Measurements from ENCODE around the gene ABCG2. TPM values are rescaled to one million over a fixed set of nuclear protein-coding genes. Genes with fewer than 3 reads are reported as not detected.
A peak's percentile ranks its signal among the peaks of the same experiment; 100 is the strongest.

ABCG2 gene
- total and polyA plus RNA-seq, 2 of the 4 experiments (the other 2 are of a cell fraction) = 0.50 to 1.1 TPM

DNA sequence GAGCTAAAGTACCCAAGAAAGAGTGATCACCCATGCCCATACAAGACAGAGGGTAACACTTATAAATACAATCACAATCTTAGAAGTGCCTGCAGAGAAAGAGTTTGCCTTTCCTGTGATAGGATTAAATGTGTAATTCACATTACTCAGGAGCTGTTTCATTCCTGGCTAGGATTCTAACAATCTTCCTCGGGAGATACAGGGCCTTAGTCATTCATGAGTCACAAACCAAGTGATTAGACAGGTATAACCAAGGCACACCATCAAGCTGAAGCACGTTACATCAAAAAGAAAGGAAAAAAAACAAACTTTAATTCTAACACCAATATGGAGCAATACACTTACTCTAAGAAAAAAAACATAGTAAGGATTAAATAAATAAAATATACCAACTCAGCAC lies 14.9 kb downstream of the ABCG2 start:
- Histone ChIP-seq H4K91ac (ENCODE audit: insufficient read depth, low read depth, low read length) (no peak overlapping the region), H4K5ac (ENCODE audit: low read depth, low read length) (peak overlapping the region; percentile 44; the same call in 1 of the 2 replicates), H3K27ac (ENCODE audit: insufficient read depth, low read length) (no peak overlapping the region), H3K4me1 (ENCODE audit: control insufficient read depth, insufficient read depth, low read length) (peaks cover 8% of the 10 kb centered on the region), H3K9me1 (ENCODE audit: insufficient read depth, low read length) (no peaks in the 10 kb centered on the region), H3K4ac (ENCODE audit: low read depth, low read length) (no peak overlapping the region; the same call in 1 of the 2 replicates), H4K8ac (ENCODE audit: low read depth in 2 of 2, low read length in 2 of 2) (no peak overlapping the region), H3K79me1 (ENCODE audit: low read depth in 1 of 2, low read length in 2 of 2) (no peaks in the 10 kb centered on the region), H3K4me2 (ENCODE audit: low read depth, low read length) (peak overlapping the region; percentile 65; the same call in 1 of the 2 replicates), H3K36me3 (ENCODE audit: control insufficient read depth, insufficient read depth, low read length) (no peaks in the 10 kb centered on the region), H3K27me3 (ENCODE audit: control insufficient read depth, insufficient read depth, low read length) (no peaks in the 10 kb centered on the region; the same call in 1 of the 2 replicates), H3K56ac (ENCODE audit: extremely low read depth, insufficient read depth, low read length) (no peak overlapping the region), H3K4me3 (ENCODE audit: insufficient read depth, low read depth, low read length) (no peak overlapping the region), H3K9ac (ENCODE audit: low read depth, low read length) (no peak overlapping the region), H2BK15ac (ENCODE audit: low read depth, low read length) (0 out of 3 replicates have a peak overlapping the region, but pooled peaks have one; percentile 59), H2BK120ac (ENCODE audit: low read depth, low read length) (peak overlapping the region; percentile 39; the same call in 1 of the 2 replicates), H3K9me3 (ENCODE audit: control insufficient read depth, insufficient read depth, low read length) (no peaks in the 10 kb centered on the region), H2AK5ac (ENCODE audit: low read depth, low read length) (no peak overlapping the region), H2BK20ac (ENCODE audit: low read depth, low read length) (no peak overlapping the region), H3K14ac (replicated peaks; ENCODE audit: low read depth, low read length) (no peak overlapping the region), H2BK5ac (ENCODE audit: low read depth, low read length, poor library complexity, severe bottlenecking) (peak overlapping the region; percentile 59), H4K20me1 (ENCODE audit: insufficient read depth, low read length) (no peaks in the 10 kb centered on the region), H2AFZ (replicated peaks; ENCODE audit: low read length, poor library complexity) (no peak overlapping the region), H3K18ac (ENCODE audit: low read depth, low read length) (peak overlapping the region; percentile 70; the same call in 1 of the 2 replicates), H3K23ac (ENCODE audit: low read depth, low read length) (no peak overlapping the region), H2AK9ac (replicated peaks; ENCODE audit: low read depth, low read length, poor library complexity) (no peak overlapping the region)
- TF ChIP-seq FOS (IDR thresholded peaks at IDR 0.05; ENCODE audit: low read depth, low read length) (peak; percentile 71), BHLHE40 (IDR thresholded peaks at IDR 0.05; ENCODE audit: low read depth, low read length) (peak; percentile 80), NFE2L2 (IDR thresholded peaks at IDR 0.05; ENCODE audit: low read depth, low read length) (0 out of 2 replicates have a peak, but pooled peaks have one; percentile 3), MAFK (IDR thresholded peaks at IDR 0.05; ENCODE audit: low read depth, low read length) (no peak)
- ChIA-PET POLR2A (ENCODE audit: unreplicated experiment) (no interaction called here), CTCF (interaction anchor here (0.6 kb wide), 2 partner anchors 142 to 208 kb away, joined by 3 read pairs; no protein-coding TSS in a partner anchor)
- dilution Hi-C loops (cut with HindIII; ENCODE audit: low sequenced_read_pairs, unreplicated experiment) = no loop called here
- in situ Hi-C loops (cut with MboI; ENCODE audit: low sequenced_read_pairs) = no loop called here
- intact Hi-C loops (cut with micrococcal nuclease) = no loop called here
- peak; percentile 90 for DNase-seq
- BruUV-seq (replicated peaks) = no TSS peak
- WGBS, 2 experiments (ENCODE audit: extremely low coverage in 2 of 2, insufficient read length in 1 of 2) = no CpG with 5 or more reads among the region's 2 CpGs
- ATAC-seq (ENCODE audit: low read depth) = peak; percentile 55

Measured in IMR-90 (cell line).